KMS-11 (cell line): Measurements from ENCODE around the gene JAK1.

Experiments used
- H2AFZ ChIP-seq: fragments of 200-600 bp; sonication (generic); 2 replicates; pipeline ENCODE4 v1.6.1; 2016; ENCODE audit warnings: antibody characterized with exemption, mixed run types, low read depth
- H3K27ac ChIP-seq: fragments of 200-600 bp; sonication (generic); 2 replicates; pipeline ENCODE4 v1.6.1; 2016; ENCODE audit warnings: mild to moderate bottlenecking, mixed run types
- H3K27me3 ChIP-seq: fragments of 200-600 bp; sonication (generic); 2 replicates; pipeline ENCODE4 v1.6.1; 2017; ENCODE audit warnings: mild to moderate bottlenecking, low read depth, mixed run types, moderate library complexity; ENCODE audit not compliant: insufficient read depth
- H3K36me3 ChIP-seq: fragments of 200-600 bp; sonication (generic); 2 replicates; pipeline ENCODE4 v1.6.1; 2017; ENCODE audit warnings: mild to moderate bottlenecking, mixed run types; ENCODE audit not compliant: insufficient read depth
- H3K4me1 ChIP-seq: fragments of 200-600 bp; sonication (generic); 2 replicates; pipeline ENCODE4 v1.6.1; 2016; ENCODE audit warnings: mild to moderate bottlenecking, low read depth, mixed run types; ENCODE audit not compliant: poor library complexity, severe bottlenecking
- H3K4me2 ChIP-seq: fragments of 200-600 bp; sonication (generic); 2 replicates; pipeline ENCODE4 v1.7.0; 2016; ENCODE audit warnings: mild to moderate bottlenecking, mixed run types
- H3K4me3 ChIP-seq: fragments of 200-600 bp; sonication (generic); IDR thresholded peaks from 2 replicates; pipeline ENCODE4 v1.6.1; 2017; ENCODE audit warnings: low read depth, low read length, mixed read lengths; ENCODE audit not compliant: insufficient read depth
- H3K79me2 ChIP-seq: fragments of 200-600 bp; sonication (generic); 2 replicates; pipeline ENCODE4 v1.6.1; 2016; ENCODE audit warnings: low read depth, mixed run types; ENCODE audit not compliant: insufficient read depth
- H3K9ac ChIP-seq: fragments of 200-600 bp; sonication (generic); 2 replicates; pipeline ENCODE4 v1.6.1; 2016; ENCODE audit warnings: mild to moderate bottlenecking, mixed run types
- H4K20me1 ChIP-seq: fragments of 200-600 bp; sonication (generic); 2 replicates; pipeline ENCODE4 v1.6.1; 2016; ENCODE audit warnings: mild to moderate bottlenecking, mixed run types; ENCODE audit not compliant: insufficient read depth
- CTCF ChIP-seq: fragments of 200-600 bp; sonication (generic); conservative IDR thresholded peaks from 2 replicates; pipeline ENCODE4 v1.6.1; 2017; ENCODE audit warnings: low read depth, mild to moderate bottlenecking, antibody characterized with exemption, low read length, moderate library complexity, mixed read lengths

Gene JAK1

GRCh38 chr1:64814427-64814826 lies 151.9 kb downstream of the JAK1 start:
- H3K79me2 ChIP-seq, result no peaks in the 10 kb centered on the region
- no peaks in the 10 kb centered on the region for H4K20me1 ChIP-seq
- no peak for TF ChIP-seq CTCF
- H3K4me3 ChIP-seq, result no peak overlapping the region
- H3K4me2 ChIP-seq, result no peak overlapping the region
- H3K36me3 ChIP-seq, result no peaks in the 10 kb centered on the region
- H3K27me3 ChIP-seq, result no peaks in the 10 kb centered on the region
- H3K9ac ChIP-seq, result no peak overlapping the region
- no peak overlapping the region for H3K27ac ChIP-seq
- no peaks in the 10 kb centered on the region for H3K4me1 ChIP-seq
- no peak overlapping the region for H2AFZ ChIP-seq

GRCh38 chr1:64811131-64811530 lies 155.2 kb downstream of the JAK1 start:
- H3K27me3 ChIP-seq, result no peaks in the 10 kb centered on the region
- no peak overlapping the region for H3K9ac ChIP-seq
- H3K4me2 ChIP-seq, result no peak overlapping the region
- H4K20me1 ChIP-seq, result no peaks in the 10 kb centered on the region
- TF ChIP-seq CTCF, result no peak
- H3K4me3 ChIP-seq, result no peak overlapping the region
- no peaks in the 10 kb centered on the region for H3K79me2 ChIP-seq
- H3K4me1 ChIP-seq, result no peaks in the 10 kb centered on the region
- H3K36me3 ChIP-seq, result no peaks in the 10 kb centered on the region
- no peak overlapping the region for H3K27ac ChIP-seq
- no peak overlapping the region for H2AFZ ChIP-seq

GRCh38 chr1:64810001-64810400 lies 156.3 kb downstream of the JAK1 start:
- no peak overlapping the region for H3K4me3 ChIP-seq
- no peaks in the 10 kb centered on the region for H4K20me1 ChIP-seq
- no peaks in the 10 kb centered on the region for H3K4me1 ChIP-seq
- H3K79me2 ChIP-seq, result no peaks in the 10 kb centered on the region
- no peak for TF ChIP-seq CTCF
- H3K4me2 ChIP-seq, result no peak overlapping the region
- no peak overlapping the region for H3K27ac ChIP-seq
- no peaks in the 10 kb centered on the region for H3K27me3 ChIP-seq
- no peak overlapping the region for H3K9ac ChIP-seq
- H2AFZ ChIP-seq, result no peak overlapping the region
- no peaks in the 10 kb centered on the region for H3K36me3 ChIP-seq

- H3K79me2 ChIP-seq, result no peaks in the 10 kb centered on the region
- H2AFZ ChIP-seq, result no peak overlapping the region
- no peak overlapping the region for H3K27ac ChIP-seq
- H3K4me3 ChIP-seq, result no peak overlapping the region
- H3K36me3 ChIP-seq, result no peaks in the 10 kb centered on the region
- H4K20me1 ChIP-seq, result no peaks in the 10 kb centered on the region
- no peak overlapping the region for H3K9ac ChIP-seq
- no peak overlapping the region for H3K4me2 ChIP-seq
- no peaks in the 10 kb centered on the region for H3K27me3 ChIP-seq
- H3K4me1 ChIP-seq, result no peaks in the 10 kb centered on the region
- TF ChIP-seq CTCF, result no peak
Observed at GRCh38 chr1:64809309-64809708, 157.0 kb downstream of the JAK1 start.
